ENCODE results near the gene EML1. TPM values are rescaled to one million over a fixed set of nuclear protein-coding genes. Genes with fewer than 3 reads are reported as not detected.

EML1 gene
- total and polyA plus RNA-seq, 2 of the 13 experiments (the other 11 are each of a cell fraction or from before 2014, with no cell fraction given): 0.59 to 1.7 TPM

DNA sequence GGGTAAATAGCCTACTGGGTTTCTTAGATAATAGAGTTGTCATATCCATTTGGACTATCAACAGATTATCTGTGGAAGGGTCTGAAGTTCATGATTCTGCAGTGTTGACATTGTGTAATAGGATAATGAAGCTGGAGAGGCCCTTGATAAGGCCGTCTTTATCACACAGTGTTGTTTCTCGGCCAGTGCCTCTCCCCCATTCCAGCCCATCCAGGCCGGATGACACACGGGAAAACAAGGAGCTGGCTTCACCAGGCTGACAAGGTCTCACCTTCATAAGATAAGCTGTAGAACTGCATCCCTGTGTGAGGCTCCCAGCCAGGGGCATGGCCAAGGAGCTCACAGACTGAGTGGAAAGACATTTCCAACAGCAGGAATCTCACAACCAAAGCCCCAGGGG lies 8.7 kb upstream of the EML1 start (continued):
- TF ChIP-seq, protein P1, sequence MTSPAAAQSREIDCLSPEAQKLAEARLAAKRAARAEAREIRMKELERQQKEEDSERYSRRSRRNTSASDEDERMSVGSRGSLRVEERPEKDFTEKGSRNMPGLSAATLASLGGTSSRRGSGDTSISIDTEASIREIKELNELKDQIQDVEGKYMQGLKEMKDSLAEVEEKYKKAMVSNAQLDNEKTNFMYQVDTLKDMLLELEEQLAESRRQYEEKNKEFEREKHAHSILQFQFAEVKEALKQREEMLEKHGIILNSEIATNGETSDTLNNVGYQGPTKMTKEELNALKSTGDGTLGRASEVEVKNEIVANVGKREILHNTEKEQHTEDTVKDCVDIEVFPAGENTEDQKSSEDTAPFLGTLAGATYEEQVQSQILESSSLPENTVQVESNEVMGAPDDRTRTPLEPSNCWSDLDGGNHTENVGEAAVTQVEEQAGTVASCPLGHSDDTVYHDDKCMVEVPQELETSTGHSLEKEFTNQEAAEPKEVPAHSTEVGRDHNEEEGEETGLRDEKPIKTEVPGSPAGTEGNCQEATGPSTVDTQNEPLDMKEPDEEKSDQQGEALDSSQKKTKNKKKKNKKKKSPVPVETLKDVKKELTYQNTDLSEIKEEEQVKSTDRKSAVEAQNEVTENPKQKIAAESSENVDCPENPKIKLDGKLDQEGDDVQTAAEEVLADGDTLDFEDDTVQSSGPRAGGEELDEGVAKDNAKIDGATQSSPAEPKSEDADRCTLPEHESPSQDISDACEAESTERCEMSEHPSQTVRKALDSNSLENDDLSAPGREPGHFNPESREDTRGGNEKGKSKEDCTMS (CRISPR knock-in tag; conservative IDR thresholded peaks at IDR 0.05): no peak
- TF ChIP-seq, protein P2, sequence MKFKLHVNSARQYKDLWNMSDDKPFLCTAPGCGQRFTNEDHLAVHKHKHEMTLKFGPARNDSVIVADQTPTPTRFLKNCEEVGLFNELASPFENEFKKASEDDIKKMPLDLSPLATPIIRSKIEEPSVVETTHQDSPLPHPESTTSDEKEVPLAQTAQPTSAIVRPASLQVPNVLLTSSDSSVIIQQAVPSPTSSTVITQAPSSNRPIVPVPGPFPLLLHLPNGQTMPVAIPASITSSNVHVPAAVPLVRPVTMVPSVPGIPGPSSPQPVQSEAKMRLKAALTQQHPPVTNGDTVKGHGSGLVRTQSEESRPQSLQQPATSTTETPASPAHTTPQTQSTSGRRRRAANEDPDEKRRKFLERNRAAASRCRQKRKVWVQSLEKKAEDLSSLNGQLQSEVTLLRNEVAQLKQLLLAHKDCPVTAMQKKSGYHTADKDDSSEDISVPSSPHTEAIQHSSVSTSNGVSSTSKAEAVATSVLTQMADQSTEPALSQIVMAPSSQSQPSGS (CRISPR knock-in tag; IDR thresholded peaks at IDR 0.05): peak; percentile 61; the same call in 1 of the 2 replicates
- no peak for TF ChIP-seq SNAPC2 (CRISPR knock-in tag; IDR thresholded peaks at IDR 0.05)
- peak; percentile 50 for TF ChIP-seq ASH2L (IDR thresholded peaks at IDR 0.05; ENCODE audit: insufficient read length, low read depth, low read length)
- TF ChIP-seq ZNF180 (CRISPR knock-in tag; IDR thresholded peaks at IDR 0.05; ENCODE audit: borderline replicate concordance, low read depth): no peak
- no peak for TF ChIP-seq ZNF552 (CRISPR knock-in tag; IDR thresholded peaks at IDR 0.05; ENCODE audit: borderline replicate concordance)
- no peak for TF ChIP-seq SMAD1 (CRISPR knock-in tag; IDR thresholded peaks at IDR 0.05; ENCODE audit: borderline replicate concordance, low read depth)
- TF ChIP-seq, protein P3, sequence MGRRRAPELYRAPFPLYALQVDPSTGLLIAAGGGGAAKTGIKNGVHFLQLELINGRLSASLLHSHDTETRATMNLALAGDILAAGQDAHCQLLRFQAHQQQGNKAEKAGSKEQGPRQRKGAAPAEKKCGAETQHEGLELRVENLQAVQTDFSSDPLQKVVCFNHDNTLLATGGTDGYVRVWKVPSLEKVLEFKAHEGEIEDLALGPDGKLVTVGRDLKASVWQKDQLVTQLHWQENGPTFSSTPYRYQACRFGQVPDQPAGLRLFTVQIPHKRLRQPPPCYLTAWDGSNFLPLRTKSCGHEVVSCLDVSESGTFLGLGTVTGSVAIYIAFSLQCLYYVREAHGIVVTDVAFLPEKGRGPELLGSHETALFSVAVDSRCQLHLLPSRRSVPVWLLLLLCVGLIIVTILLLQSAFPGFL (CRISPR knock-in tag; IDR thresholded peaks at IDR 0.05): no peak
- TF ChIP-seq ZNF83 (CRISPR knock-in tag; IDR thresholded peaks at IDR 0.05; ENCODE audit: borderline replicate concordance): no peak
- no peak for TF ChIP-seq ZFP36 (IDR thresholded peaks at IDR 0.05; ENCODE audit: borderline replicate concordance, low read depth, low read length, partially characterized antibody)
- TF ChIP-seq ATF7 (IDR thresholded peaks at IDR 0.05): no peak
- no peak for TF ChIP-seq ATF7 (CRISPR knock-in tag; IDR thresholded peaks at IDR 0.05)
- TF ChIP-seq HOXA7 (CRISPR knock-in tag; IDR thresholded peaks at IDR 0.05): no peak
- TF ChIP-seq, protein P4, sequence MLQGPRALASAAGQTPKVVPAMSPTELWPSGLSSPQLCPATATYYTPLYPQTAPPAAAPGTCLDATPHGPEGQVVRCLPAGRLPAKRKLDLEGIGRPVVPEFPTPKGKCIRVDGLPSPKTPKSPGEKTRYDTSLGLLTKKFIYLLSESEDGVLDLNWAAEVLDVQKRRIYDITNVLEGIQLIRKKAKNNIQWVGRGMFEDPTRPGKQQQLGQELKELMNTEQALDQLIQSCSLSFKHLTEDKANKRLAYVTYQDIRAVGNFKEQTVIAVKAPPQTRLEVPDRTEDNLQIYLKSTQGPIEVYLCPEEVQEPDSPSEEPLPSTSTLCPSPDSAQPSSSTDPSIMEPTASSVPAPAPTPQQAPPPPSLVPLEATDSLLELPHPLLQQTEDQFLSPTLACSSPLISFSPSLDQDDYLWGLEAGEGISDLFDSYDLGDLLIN (CRISPR knock-in tag; IDR thresholded peaks at IDR 0.05; ENCODE audit: borderline replicate concordance): no peak
- TF ChIP-seq MED8 (CRISPR knock-in tag; IDR thresholded peaks at IDR 0.05; ENCODE audit: insufficient replicate concordance): no peak
- peak; percentile 93 for TF ChIP-seq FOXJ3 (CRISPR knock-in tag; IDR thresholded peaks at IDR 0.05; ENCODE audit: borderline replicate concordance)
- TF ChIP-seq NBN (conservative IDR thresholded peaks at IDR 0.05): no peak
- TF ChIP-seq, protein P5, sequence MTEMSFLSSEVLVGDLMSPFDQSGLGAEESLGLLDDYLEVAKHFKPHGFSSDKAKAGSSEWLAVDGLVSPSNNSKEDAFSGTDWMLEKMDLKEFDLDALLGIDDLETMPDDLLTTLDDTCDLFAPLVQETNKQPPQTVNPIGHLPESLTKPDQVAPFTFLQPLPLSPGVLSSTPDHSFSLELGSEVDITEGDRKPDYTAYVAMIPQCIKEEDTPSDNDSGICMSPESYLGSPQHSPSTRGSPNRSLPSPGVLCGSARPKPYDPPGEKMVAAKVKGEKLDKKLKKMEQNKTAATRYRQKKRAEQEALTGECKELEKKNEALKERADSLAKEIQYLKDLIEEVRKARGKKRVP (CRISPR knock-in tag; IDR thresholded peaks at IDR 0.05): no peak
- TF ChIP-seq POGZ (CRISPR knock-in tag; IDR thresholded peaks at IDR 0.05): no peak
- no peak for TF ChIP-seq ZNF747 (CRISPR knock-in tag; IDR thresholded peaks at IDR 0.05; ENCODE audit: borderline replicate concordance)
- TF ChIP-seq, protein P6, sequence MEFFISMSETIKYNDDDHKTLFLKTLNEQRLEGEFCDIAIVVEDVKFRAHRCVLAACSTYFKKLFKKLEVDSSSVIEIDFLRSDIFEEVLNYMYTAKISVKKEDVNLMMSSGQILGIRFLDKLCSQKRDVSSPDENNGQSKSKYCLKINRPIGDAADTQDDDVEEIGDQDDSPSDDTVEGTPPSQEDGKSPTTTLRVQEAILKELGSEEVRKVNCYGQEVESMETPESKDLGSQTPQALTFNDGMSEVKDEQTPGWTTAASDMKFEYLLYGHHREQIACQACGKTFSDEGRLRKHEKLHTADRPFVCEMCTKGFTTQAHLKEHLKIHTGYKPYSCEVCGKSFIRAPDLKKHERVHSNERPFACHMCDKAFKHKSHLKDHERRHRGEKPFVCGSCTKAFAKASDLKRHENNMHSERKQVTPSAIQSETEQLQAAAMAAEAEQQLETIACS (CRISPR knock-in tag; IDR thresholded peaks at IDR 0.05): no peak
- peak; percentile 83 for TF ChIP-seq NCOA2 (CRISPR knock-in tag; IDR thresholded peaks at IDR 0.05)
- no peak for TF ChIP-seq SUZ12 (IDR thresholded peaks at IDR 0.05; ENCODE audit: low read depth, low read length)
